GM18867 (cell line): ENCODE data around the gene PPIE.

Source experiments
- ATAC-seq: cut with Tn5 transposase; IDR thresholded peaks from one replicate; pipeline ENCODE4 v1.9.1; 2021; ENCODE audit warnings: mild to moderate bottlenecking, moderate library complexity; ENCODE audit not compliant: unreplicated experiment

PPIE gene

GRCh38 chr1:39720094-39720999, 18.3 kb upstream of the PPIE start:
- ATAC-seq = no peak

- ATAC-seq = no peak
Observed at GRCh38 chr1:39721664-39722063, 17.0 kb upstream of the PPIE start.

- ATAC-seq = no peak
Observed at GRCh38 chr1:39722495-39722894, 16.2 kb upstream of the PPIE start.

- ATAC-seq = no peak
Observed at GRCh38 chr1:39726600-39726999, 12.1 kb upstream of the PPIE start.

GRCh38 chr1:39727221-39727931, 11.3 kb upstream of the PPIE start:
- peak; percentile 48 for ATAC-seq

GRCh38 chr1:39727932-39728317, 10.8 kb upstream of the PPIE start:
- no peak for ATAC-seq

GRCh38 chr1:39729030-39729429, 9.7 kb upstream of the PPIE start:
- ATAC-seq = no peak

GRCh38 chr1:39729842-39730241, 8.8 kb upstream of the PPIE start:
- no peak for ATAC-seq

- no peak for ATAC-seq
Observed at GRCh38 chr1:39732730-39733129, 6.0 kb upstream of the PPIE start.

GRCh38 chr1:39733161-39733560, 5.5 kb upstream of the PPIE start:
- ATAC-seq = no peak

GRCh38 chr1:39735731-39736130, 3.0 kb upstream of the PPIE start:
- ATAC-seq = no peak

- no peak for ATAC-seq
Observed at GRCh38 chr1:39737546-39738169, 1.0 kb upstream of the PPIE start.

- no peak for ATAC-seq
Observed at GRCh38 chr1:39745016-39745670, 6.5 kb downstream of the PPIE start.

GRCh38 chr1:39751595-39751994, 12.9 kb downstream of the PPIE start:
- no peak for ATAC-seq

- ATAC-seq = no peak
Observed at GRCh38 chr1:39752703-39753102, 14.0 kb downstream of the PPIE start.

- no peak for ATAC-seq
Observed at GRCh38 chr1:39753132-39754025, 14.7 kb downstream of the PPIE start.

- no peak for ATAC-seq
Observed at GRCh38 chr1:39754026-39754570, 15.4 kb downstream of the PPIE start.

GRCh38 chr1:39754906-39755504, 16.3 kb downstream of the PPIE start:
- no peak for ATAC-seq

- no peak for ATAC-seq
Observed at GRCh38 chr1:39755965-39756659, 17.4 kb downstream of the PPIE start.
